Ovary (tissue), 9 donors: Measurements from ENCODE around the gene RPS2. TPM values are rescaled to one million over a fixed set of nuclear protein-coding genes. Genes with fewer than 3 reads are reported as not detected.
"Not testable (repeated sequence)": the region's sequence is repeated elsewhere in the genome, so short reads cannot be mapped to it uniquely, and the experiment has no call there.

Experiments
- DNase-seq, 5 donors: peaks; one replicate each; pipeline ENCODE4 v3.0.0-alpha.2; 2019 to 2020
- H3K27ac ChIP-seq, 2 donors: fragments of 200-600 bp; one replicate each; pipeline versions ENCODE4 v1.5.1 to v1.8.0; 2019 to 2022
- H3K27me3 ChIP-seq: fragments of 200-600 bp; one replicate; pipeline ENCODE4 v1.8.0; 2022
- H3K36me3 ChIP-seq: fragments of 200-600 bp; sonication (generic); one replicate; pipeline ENCODE4 v1.5.1; 2019
- H3K4me1 ChIP-seq: one replicate; pipeline ENCODE4 v1.8.1; 2013; ENCODE audit warnings: mild to moderate bottlenecking, moderate library complexity; ENCODE audit not compliant: insufficient read depth
- H3K4me3 ChIP-seq: fragments of 200-600 bp; sonication (generic); one replicate; pipeline ENCODE4 v1.5.1; 2017
- H3K9me3 ChIP-seq, 2 donors: fragments of 200-600 bp in 1 of 2; sonication (generic) in 1 of 2; one replicate each; pipeline versions ENCODE4 v1.5.1 to v1.8.1; 2013 to 2019; ENCODE audit warnings: mild to moderate bottlenecking in 1 of 2, moderate library complexity in 1 of 2
- EP300 ChIP-seq: sonication (generic); formaldehyde crosslinking; IDR thresholded peaks from one replicate; pipeline ENCODE4 v1.6.1; 2017; ENCODE audit warnings: antibody characterized with exemption
- POLR2A ChIP-seq: fragments of 450-650 bp; IDR thresholded peaks from one replicate; pipeline ENCODE4 v1.6.1; 2017; ENCODE audit warnings: antibody characterized with exemption, mild to moderate bottlenecking, moderate library complexity
- WGBS, 3 donors: extraction: QIAGEN DNeasy Blood & Tissue Kit in 1 of 3; methylation state at CpG; one replicate each; pipeline versions ENCODE4 v1.1.5 to v1.1.7; 2013 to 2017; 5-methylcytosine and 5-hydroxymethylcytosine counted together
- intact Hi-C, 4 donors: fragments of 100-400 bp; cut with DNase I; formaldehyde crosslinking; loops; one replicate each; pipeline versions ENCODE4 v1.11.0 to v1.15.1; 2022 to 2023
- polyA plus RNA-seq, 2 donors: library from polyadenylated mRNA; stranded (reverse); fragments of 200-250 nt in 1 of 2; fragments of 350-450 nt in 1 of 2; fragmentation: Illumina TruSeq in 1 of 2; extraction: RNeasy Lipid Tissue Mini Kit (QIAGEN cat#74804) in 1 of 2; gene quantifications; one replicate each; pipeline ENCODE4 v1.2.3, GENCODE V29; 2013 to 2014
- total RNA-seq, 7 donors: library from RNA; depleted of rRNA in 2 of 7; stranded (reverse); fragments of >200 nt in 2 of 7; fragmentation: NEBNext Ultra II Directional in 3 of 7; extraction: Animal tissue kit (Norgen Biotek cat#: 25700) in 3 of 7; gene quantifications; one replicate each; pipeline versions ENCODE4 v1.1.0 to v1.2.4, GENCODE V29; 2016 to 2023
- TF ChIP-seq, protein P1 (sequence below), 3 donors: fragments of 450-650 bp in 2 of 3; fragments of 200-600 bp in 1 of 3; IDR thresholded peaks; one replicate each; pipeline versions ENCODE4 v1.5.1 to v1.8.0; 2016 to 2022; ENCODE audit warnings: antibody characterized with exemption in 3 of 3, mild to moderate bottlenecking in 1 of 3
- donor health status: DM: no; HTN: no; CAD: no; lungs with moderate emphysema.
- donor health status: DM: no; HTN: no; CAD: no.
- donor health status: Bipolar disorder and iron deficiency.
- donor health status: DM: yes; HTN: yes; CAD: no.
- donor health status: DM: no; HTN: no; CAD: no.
- donor health status: DM: yes; HTN: yes; CAD: no.

RPS2 gene
- total and polyA plus RNA-seq, 9 donors = 1,606 to 4,743 (median 3,788) TPM

- Histone ChIP-seq H3K4me3 (peak overlapping the region; percentile 75), H3K27ac (no peak overlapping the region), H3K36me3 (no peaks in the 10 kb centered on the region), H3K9me3 (no peaks in the 10 kb centered on the region), H3K4me1 (peaks cover 14% of the 10 kb centered on the region), H3K27me3 (no peaks in the 10 kb centered on the region)
- 35 to 43% (median 35%) methylated on average over 20 of the region's 20 CpGs for WGBS, 3 donors
- intact Hi-C loops = loop anchor here in 1 of 4 donors (10.0 kb wide), 1 partner anchor 1326 kb away; the partner anchor contains the start of genes METTL26 and WFIKKN1
- DNase-seq = peak in 1 of 5 donors; percentile 44
- TF ChIP-seq EP300 (no peak), POLR2A (no peak)
- TF ChIP-seq, protein P1, sequence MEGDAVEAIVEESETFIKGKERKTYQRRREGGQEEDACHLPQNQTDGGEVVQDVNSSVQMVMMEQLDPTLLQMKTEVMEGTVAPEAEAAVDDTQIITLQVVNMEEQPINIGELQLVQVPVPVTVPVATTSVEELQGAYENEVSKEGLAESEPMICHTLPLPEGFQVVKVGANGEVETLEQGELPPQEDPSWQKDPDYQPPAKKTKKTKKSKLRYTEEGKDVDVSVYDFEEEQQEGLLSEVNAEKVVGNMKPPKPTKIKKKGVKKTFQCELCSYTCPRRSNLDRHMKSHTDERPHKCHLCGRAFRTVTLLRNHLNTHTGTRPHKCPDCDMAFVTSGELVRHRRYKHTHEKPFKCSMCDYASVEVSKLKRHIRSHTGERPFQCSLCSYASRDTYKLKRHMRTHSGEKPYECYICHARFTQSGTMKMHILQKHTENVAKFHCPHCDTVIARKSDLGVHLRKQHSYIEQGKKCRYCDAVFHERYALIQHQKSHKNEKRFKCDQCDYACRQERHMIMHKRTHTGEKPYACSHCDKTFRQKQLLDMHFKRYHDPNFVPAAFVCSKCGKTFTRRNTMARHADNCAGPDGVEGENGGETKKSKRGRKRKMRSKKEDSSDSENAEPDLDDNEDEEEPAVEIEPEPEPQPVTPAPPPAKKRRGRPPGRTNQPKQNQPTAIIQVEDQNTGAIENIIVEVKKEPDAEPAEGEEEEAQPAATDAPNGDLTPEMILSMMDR (IDR thresholded peaks at IDR 0.05) = no peak
These were observed 3.7 kb downstream of the RPS2 start for GRCh38 chr16:1960665-1961630.

- 1% methylated on average over 65 to 79 of the region's 79 CpGs for WGBS, 3 donors
- intact Hi-C loops = loop anchor here in 1 of 4 donors (10.0 kb wide), 1 partner anchor 1325 kb away; the partner anchor contains the start of genes METTL26 and WFIKKN1
- H3K9me3 ChIP-seq = no peaks in the 10 kb centered on the region
These were observed 5.2 kb downstream of the RPS2 start, which contains the start of gene NDUFB10 for GRCh38 chr16:1959269-1960039. TSS of gene NDUFB10 (plus strand) at chr16:1959538. CDS start at chr16:1959625, 87 bp downstream.

DNA sequence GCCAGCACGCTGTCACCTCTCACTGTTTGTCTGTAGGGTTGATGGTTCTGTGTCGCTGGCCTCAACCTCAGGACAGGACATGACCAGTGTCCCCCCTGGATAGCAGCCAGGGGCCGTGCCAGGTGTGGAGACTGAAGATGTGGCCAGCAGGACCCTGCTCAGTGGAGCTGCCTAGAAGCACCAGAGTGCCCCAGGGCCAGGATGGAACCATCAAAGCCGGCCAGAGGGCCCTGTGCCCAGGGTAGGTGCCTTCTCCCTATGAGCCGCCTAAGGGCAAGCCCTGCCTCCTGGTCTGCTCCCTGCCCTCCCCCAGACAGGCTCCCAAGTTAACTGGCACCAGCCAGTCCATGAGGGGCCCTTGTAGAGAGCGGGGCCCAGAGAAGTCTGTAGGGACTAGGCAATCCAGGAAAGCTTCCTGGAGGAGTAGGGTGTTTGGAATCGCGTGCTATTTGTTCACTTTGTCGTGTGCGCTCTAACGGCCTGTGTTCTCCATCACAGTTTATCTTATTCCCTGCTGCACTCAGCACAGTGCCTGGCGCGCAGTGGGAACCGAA, 5.8 kb downstream of the RPS2 start:
- H3K9me3 ChIP-seq = no peaks in the 10 kb centered on the region
- intact Hi-C loops = no loop called here
- no peaks in the 10 kb centered on the region for H3K27me3 ChIP-seq
- TF ChIP-seq POLR2A (no peak), EP300 (no peak)
- TF ChIP-seq, protein P1 (IDR thresholded peaks at IDR 0.05) = no peak
- peak overlapping the region in 1 of 2 donors; percentile 55 for H3K27ac ChIP-seq
- peaks cover 9% of the 10 kb centered on the region for H3K4me1 ChIP-seq
- H3K36me3 ChIP-seq = no peaks in the 10 kb centered on the region
- DNase-seq = peak in 3 of 5 donors; percentile 63 to 70 (median 63)
- H3K4me3 ChIP-seq = no peak overlapping the region
- 25 to 37% (median 29%) methylated on average over 14 of the region's 14 CpGs for WGBS, 3 donors

More at GRCh38 chr16:1959269-1960039, 5.2 kb downstream of the RPS2 start, which contains the start of gene NDUFB10:
- H3K4me1 ChIP-seq = peaks cover 9% of the 10 kb centered on the region
- TF ChIP-seq POLR2A (peak; percentile 44), EP300 (no peak)
- TF ChIP-seq, protein P1 (IDR thresholded peaks at IDR 0.05) = peak; percentile 68 to 74 (median 70)
- H3K36me3 ChIP-seq = no peaks in the 10 kb centered on the region
- H3K27ac ChIP-seq = peak within 1 kb of the TSS in 1 of 2 donors; percentile 55
- no peaks in the 10 kb centered on the region for H3K27me3 ChIP-seq
- peak within 1 kb of the TSS; percentile 75 for H3K4me3 ChIP-seq
- DNase-seq = peak; percentile 87 to 95 (median 93)

- DNase-seq = peak in 2 of 5 donors; percentile 39 to 47
- H3K4me3 ChIP-seq, H3K27me3 ChIP-seq, H3K9me3 ChIP-seq, H3K27ac ChIP-seq, intact Hi-C loops, H3K36me3 ChIP-seq, H3K4me1 ChIP-seq: not testable (repeated sequence)
- 66 to 82% (median 79%) methylated on average over 22 to 30 of the region's 30 CpGs for WGBS, 3 donors
These were observed 6.5 kb downstream of the RPS2 start for GRCh38 chr16:1958143-1958491.

- H3K9me3 ChIP-seq, H3K4me3 ChIP-seq, H3K27me3 ChIP-seq, H3K4me1 ChIP-seq, intact Hi-C loops, H3K36me3 ChIP-seq, H3K27ac ChIP-seq: not testable (repeated sequence)
- 80 to 87% (median 85%) methylated on average over 20 to 22 of the region's 22 CpGs for WGBS, 3 donors
- peak in 1 of 5 donors; percentile 19 for DNase-seq
These were observed 7.0 kb downstream of the RPS2 start for GRCh38 chr16:1957434-1958142.
